A673 (cell line): ENCODE data around the gene FOXRED1. TPM values are rescaled to one million over a fixed set of nuclear protein-coding genes. Genes with fewer than 3 reads are reported as not detected.

Source experiments
- BruUV-seq: library from RNA; stranded (reverse); fragments of 400-500 nt; replicated peaks from 2 replicates; lab custom pipeline; 2021; lab: Mats Ljungman, UMichigan
- CTCF ChIA-PET: fragments of 300-600 bp; sonication (Branson Sonifier 250); formaldehyde crosslinking; loops from one replicate; lab custom pipeline; 2022; ENCODE audit warnings: antibody characterized with exemption; lab: Charles Lee
- POLR2A ChIA-PET: fragments of 300-600 bp; sonication (Branson Sonifier 250); formaldehyde crosslinking; loops from one replicate; lab custom pipeline; 2022; ENCODE audit warnings: antibody characterized with exemption; ENCODE audit not compliant: low non-redundant PET; lab: Charles Lee
- DNase-seq: peaks from one replicate; pipeline ENCODE4 v3.0.0-alpha.2; 2015; ENCODE audit warnings: low spot score
- H3K27ac ChIP-seq: fragments of 200-600 bp; sonication (generic); 2 replicates; pipeline ENCODE4 v1.5.1; 2016; ENCODE audit warnings: mixed run types, low read depth, mild to moderate bottlenecking, mixed read lengths, antibody characterized with exemption, low read length; ENCODE audit not compliant: poor library complexity, severe bottlenecking
- H3K27me3 ChIP-seq: fragments of 200-600 bp; sonication (generic); replicated peaks from 2 replicates; pipeline ENCODE4 v1.6.1; 2017; ENCODE audit warnings: mixed run types, low read depth, mild to moderate bottlenecking, mixed read lengths, antibody characterized with exemption, low read length; ENCODE audit not compliant: insufficient read depth, poor library complexity
- H3K36me3 ChIP-seq: fragments of 200-600 bp; sonication (generic); 2 replicates; pipeline ENCODE4 v1.6.1; 2016; ENCODE audit warnings: mixed run types, mild to moderate bottlenecking, mixed read lengths, antibody characterized with exemption, low read length; ENCODE audit not compliant: insufficient read depth, poor library complexity, severe bottlenecking
- H3K4me1 ChIP-seq: fragments of 200-600 bp; sonication (generic); 2 replicates; pipeline ENCODE4 v1.6.1; 2017; ENCODE audit warnings: mixed run types, mild to moderate bottlenecking, mixed read lengths, antibody characterized with exemption, low read length; ENCODE audit not compliant: insufficient read depth, poor library complexity, severe bottlenecking
- H3K4me3 ChIP-seq: fragments of 200-600 bp; sonication (generic); 2 replicates; pipeline ENCODE4 v1.5.1; 2016; ENCODE audit warnings: low read depth, mixed run types, mild to moderate bottlenecking, mixed read lengths, low read length; ENCODE audit not compliant: poor library complexity, severe bottlenecking
- H3K9me3 ChIP-seq: fragments of 200-600 bp; sonication (generic); 2 replicates; pipeline ENCODE4 v1.6.1; 2016; ENCODE audit warnings: mixed run types, low read depth, mild to moderate bottlenecking, mixed read lengths, antibody characterized with exemption, low read length; ENCODE audit not compliant: poor library complexity, severe bottlenecking
- CTCF ChIP-seq: fragments of 300-800, 200-600 bp; sonication (generic); conservative IDR thresholded peaks from 2 replicates; pipeline ENCODE4 v1.5.1; 2017; ENCODE audit warnings: low read depth, mild to moderate bottlenecking, antibody characterized with exemption, low read length, moderate library complexity, mixed read lengths
- EZH2 ChIP-seq: fragments of 200-600 bp; sonication (generic); IDR thresholded peaks from 2 replicates; pipeline ENCODE4 v1.6.1; 2017; ENCODE audit warnings: borderline replicate concordance, low read depth, mild to moderate bottlenecking, mixed read lengths, antibody characterized with exemption, low read length; ENCODE audit not compliant: poor library complexity, severe bottlenecking
- intact Hi-C: fragments of 100-400 bp; cut with micrococcal nuclease; formaldehyde crosslinking; loops from one replicate; pipeline ENCODE4 v1.10.0; 2022; ENCODE audit not compliant: unreplicated experiment
- total RNA-seq: library from RNA; stranded (reverse); gene quantifications from 2 replicates; pipeline ENCODE4 v1.2.3, GENCODE V29; 2021

The FOXRED1 gene
- total RNA-seq, 1 experiment from 2014 or later: 72.6 TPM

GRCh38 chr11:126256216-126256615 lies 12.7 kb upstream of the FOXRED1 start:
- Histone ChIP-seq H3K36me3 (peaks cover 9% of the 10 kb centered on the region), H3K27me3 (no peaks in the 10 kb centered on the region), H3K4me3 (no peak overlapping the region), H3K9me3 (no peaks in the 10 kb centered on the region), H3K27ac (no peak overlapping the region), H3K4me1 (no peaks in the 10 kb centered on the region)
- POLR2A ChIA-PET: no interaction called here
- intact Hi-C loops: no loop called here
- BruUV-seq: no TSS peak
- TF ChIP-seq CTCF (no peak), EZH2 (no peak)
- CTCF ChIA-PET: no interaction called here
- DNase-seq: no peak

- no peak for TF ChIP-seq CTCF
- no peak for TF ChIP-seq EZH2
- Histone ChIP-seq H3K4me1 (no peaks in the 10 kb centered on the region), H3K9me3 (no peaks in the 10 kb centered on the region), H3K27me3 (no peaks in the 10 kb centered on the region), H3K36me3 (peaks cover 16% of the 10 kb centered on the region), H3K27ac (no peak overlapping the region), H3K4me3 (no peak overlapping the region)
- BruUV-seq: no TSS peak
- POLR2A ChIA-PET: no interaction called here
- DNase-seq: no peak
- intact Hi-C loops: no loop called here
- CTCF ChIA-PET: no interaction called here
Observed at GRCh38 chr11:126257144-126257543, 11.8 kb upstream of the FOXRED1 start.

GRCh38 chr11:126257764-126258163 lies 11.2 kb upstream of the FOXRED1 start:
- H3K9me3 ChIP-seq: no peaks in the 10 kb centered on the region
- intact Hi-C loops: no loop called here
- POLR2A ChIA-PET: no interaction called here
- BruUV-seq: no TSS peak
- CTCF ChIA-PET: no interaction called here
- TF ChIP-seq CTCF: no peak
- no peak for TF ChIP-seq EZH2
- H3K27ac ChIP-seq: no peak overlapping the region
- H3K36me3 ChIP-seq: peaks cover 22% of the 10 kb centered on the region
- no peaks in the 10 kb centered on the region for H3K4me1 ChIP-seq
- no peak for DNase-seq
- H3K4me3 ChIP-seq: no peak overlapping the region
- no peaks in the 10 kb centered on the region for H3K27me3 ChIP-seq
